ENCODE measurements around the gene PTPRS.
A peak's percentile ranks its signal among the peaks of the same experiment; 100 is the strongest.
"Not testable (repeated sequence)": the region's sequence is repeated elsewhere in the genome, so short reads cannot be mapped to it uniquely, and the experiment has no call there.

The PTPRS gene

DNA sequence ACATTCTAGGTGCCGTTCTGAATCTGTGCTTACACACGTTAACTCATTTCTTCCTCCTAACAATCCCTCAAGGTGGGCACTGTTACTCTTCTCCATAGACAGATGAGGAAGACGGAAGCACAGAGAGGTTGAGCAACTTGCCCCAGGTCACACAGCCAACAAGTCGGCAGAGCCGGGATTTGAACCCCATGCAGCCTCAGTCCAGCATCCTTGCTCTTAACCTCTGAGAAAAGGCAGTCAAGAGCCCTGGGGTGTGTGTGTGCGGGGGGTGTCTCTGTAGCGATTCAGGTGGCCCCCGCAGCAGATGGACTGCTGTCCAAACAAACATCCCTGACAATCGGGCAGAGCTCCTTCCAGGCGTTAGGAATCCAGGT is 6.3 kb downstream of the PTPRS start:
- DNase-seq (ENCODE audit: insufficient read length, low spot score) = no peak
- FAIRE-seq = no peak

DNA sequence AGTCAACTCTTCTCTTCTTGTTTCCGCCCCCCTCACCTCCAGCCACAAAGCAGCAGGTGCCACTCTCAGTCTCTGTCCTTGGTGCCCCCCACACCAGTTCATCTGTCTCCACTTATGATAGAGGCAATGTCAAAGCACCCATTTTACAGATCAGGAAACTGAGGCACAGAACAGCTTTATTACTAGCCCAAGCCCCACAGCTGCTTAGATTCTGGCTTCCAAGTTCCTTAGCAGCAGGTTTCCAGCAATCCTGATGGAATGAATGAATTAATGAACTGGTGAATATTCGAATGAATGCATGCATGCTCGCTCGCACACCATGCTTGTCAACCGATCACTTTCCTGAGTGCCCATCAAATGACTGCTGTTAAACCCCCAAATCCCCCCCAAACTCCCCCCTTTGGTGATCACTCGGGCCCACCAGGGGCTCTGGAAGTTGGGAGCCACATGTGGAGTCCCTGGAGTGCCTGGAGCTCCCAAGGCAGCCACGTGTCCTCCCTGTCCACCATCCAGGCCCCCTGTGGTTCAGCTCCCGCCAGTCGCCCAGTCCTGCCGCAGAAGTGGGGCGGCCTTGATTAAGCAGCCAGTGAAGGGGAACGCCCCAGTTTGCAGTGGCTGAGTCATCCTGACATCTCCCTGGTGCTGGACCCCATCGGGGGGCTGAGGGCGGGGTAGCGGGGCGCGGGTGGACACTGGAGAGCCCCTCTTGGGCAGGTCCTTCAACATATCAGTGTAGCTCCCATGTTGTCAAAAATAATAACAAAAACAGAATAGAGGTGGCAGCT is 6.8 kb downstream of the PTPRS start:
- FAIRE-seq = no peak
- DNase-seq (ENCODE audit: insufficient read length, low spot score) = no peak

DNA sequence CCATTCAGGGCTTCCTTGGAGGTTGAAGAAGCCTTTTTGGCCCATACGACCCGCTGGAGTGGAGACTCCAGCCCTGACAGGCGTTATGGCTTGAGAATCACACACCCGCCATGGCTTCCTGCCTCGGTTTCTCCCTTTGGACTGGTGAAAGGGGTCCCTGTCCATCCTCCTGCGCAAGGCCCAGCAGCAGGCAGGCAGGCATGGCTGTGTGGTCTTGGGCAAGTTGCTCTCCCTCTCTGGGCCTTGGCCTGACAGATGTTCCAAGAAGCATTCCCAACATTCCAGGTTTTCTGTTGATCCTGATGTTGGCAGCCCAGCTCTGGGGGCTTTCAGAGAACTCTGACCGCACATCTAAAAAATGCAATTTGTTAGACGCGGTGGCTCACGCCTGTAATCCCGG is 8.1 kb downstream of the PTPRS start:
- FAIRE-seq (no peak), DNase-seq (ENCODE audit: insufficient read length, low spot score) (no peak)

DNA sequence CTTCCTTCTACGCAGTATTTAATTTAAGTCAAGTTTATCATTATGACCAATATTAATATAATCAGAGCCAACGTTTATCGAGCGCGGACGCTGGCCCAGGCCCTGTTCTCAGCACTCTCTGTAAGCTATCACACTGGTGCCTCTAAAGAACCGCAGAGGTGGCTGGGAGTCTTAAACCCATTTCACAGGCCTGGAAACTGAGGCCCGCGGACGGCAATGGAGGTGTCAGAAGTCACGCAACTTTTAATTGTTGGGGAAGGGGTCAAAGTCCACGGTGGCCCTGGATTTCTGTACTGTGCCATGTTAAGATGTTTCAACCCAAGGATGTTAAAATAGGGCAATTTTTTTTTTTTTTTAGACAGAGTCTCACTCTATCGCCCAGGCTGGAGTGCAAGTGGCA is 8.8 kb downstream of the PTPRS start:
- DNase-seq (ENCODE audit: insufficient read length, low spot score) = no peak
- FAIRE-seq = no peak

DNA sequence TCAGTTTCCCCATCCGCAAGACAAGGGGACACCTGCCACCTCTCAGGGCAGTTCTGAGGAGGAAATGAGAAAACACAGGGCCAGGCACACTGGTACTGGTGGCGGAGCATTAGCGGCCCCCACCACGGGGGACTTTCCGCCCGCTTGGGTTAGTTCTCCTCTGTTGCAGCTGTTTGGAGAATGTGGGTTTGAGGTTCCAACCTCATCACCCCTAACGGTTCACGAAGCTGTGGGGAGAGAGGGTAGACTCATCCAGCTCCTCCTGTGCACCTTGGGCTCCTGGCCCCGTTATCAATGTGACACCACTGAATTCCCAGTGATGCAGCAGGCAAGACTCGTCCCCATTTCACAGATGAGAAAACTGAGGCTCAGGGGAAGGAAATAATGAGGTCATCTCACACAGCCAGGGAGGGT is 10.3 kb downstream of the PTPRS start:
- DNase-seq (ENCODE audit: insufficient read length, low spot score) = no peak

DNA sequence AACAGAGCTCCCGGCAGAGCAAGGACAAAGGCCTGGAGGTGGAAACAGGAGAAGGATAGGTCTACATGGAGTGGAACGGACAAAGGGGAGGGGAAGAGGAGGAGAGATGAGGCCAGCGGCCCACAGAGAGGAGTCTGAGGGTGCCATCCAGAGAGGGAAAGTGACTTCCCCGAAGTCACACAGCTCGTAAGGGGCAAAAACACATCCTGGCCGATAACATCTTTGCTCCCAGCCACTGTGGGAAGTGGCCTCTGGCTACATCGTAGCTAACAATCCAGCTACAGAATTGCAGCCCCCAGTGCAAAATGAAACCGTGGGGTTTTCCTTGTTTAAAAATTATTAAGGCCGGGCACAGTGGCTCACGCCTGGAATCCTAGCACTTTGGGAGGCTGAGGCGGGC is 11.5 kb downstream of the PTPRS start:
- no peak for FAIRE-seq

More for the DNA sequence above, 10.3 kb downstream of the PTPRS start:
- no peak for FAIRE-seq

DNA sequence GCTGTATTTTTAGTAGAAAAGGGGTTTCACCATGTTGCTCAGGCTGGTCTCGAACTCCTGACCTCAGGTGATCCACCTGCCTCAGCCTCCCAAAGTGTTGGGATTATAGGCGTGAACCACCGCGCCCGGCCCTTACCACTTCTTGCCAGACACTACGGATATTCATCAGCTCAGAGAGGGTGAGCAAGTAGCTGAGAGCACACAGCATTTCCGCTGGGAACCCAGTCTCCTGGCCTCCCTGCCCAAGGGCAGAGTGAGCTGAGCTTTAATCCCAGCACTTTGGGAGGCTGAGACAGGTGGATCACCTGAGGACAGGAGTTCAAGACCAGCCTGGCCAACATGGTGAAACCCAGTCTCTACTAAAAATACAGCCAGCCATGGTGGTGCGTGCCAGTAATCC is 12.2 kb downstream of the PTPRS start:
- FAIRE-seq = not testable (repeated sequence)

More for the DNA sequence above, 11.5 kb downstream of the PTPRS start:
- no peak for DNase-seq (ENCODE audit: insufficient read length, low spot score)

DNA sequence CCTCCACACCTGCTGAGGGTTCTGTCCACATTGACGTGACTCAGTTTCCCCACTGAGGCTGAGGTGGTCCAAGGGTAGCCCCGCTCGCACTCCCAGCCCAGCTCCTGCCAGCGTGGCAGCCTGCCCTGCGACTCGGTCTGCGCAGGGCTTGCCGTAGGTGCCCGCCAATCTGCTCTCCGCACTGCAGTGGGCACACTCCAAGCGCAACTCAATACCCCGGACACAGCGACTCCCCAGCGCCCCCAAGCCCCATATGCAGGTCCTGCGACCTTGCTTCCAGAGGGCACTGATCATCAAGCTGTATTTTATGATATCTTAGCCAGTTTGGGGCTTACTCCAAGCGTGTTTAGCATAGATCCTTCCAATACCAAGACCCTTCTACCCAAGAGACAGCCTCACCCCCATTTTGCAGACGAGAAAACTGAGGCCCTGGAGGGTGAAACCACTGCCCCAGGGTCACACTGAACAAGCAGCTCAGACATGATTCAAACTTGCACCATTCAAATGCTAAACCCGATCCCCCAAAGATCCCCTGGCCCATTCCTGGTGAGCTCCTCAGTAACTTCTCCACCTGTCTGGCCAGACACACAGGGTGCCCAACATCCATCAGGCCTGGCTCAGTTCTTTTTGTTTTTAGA is 13.5 kb downstream of the PTPRS start:
- FAIRE-seq (no peak), DNase-seq (ENCODE audit: insufficient read length, low spot score) (no peak)

More for the DNA sequence above, 12.2 kb downstream of the PTPRS start:
- not testable (repeated sequence) for DNase-seq (ENCODE audit: insufficient read length, low spot score)

DNA sequence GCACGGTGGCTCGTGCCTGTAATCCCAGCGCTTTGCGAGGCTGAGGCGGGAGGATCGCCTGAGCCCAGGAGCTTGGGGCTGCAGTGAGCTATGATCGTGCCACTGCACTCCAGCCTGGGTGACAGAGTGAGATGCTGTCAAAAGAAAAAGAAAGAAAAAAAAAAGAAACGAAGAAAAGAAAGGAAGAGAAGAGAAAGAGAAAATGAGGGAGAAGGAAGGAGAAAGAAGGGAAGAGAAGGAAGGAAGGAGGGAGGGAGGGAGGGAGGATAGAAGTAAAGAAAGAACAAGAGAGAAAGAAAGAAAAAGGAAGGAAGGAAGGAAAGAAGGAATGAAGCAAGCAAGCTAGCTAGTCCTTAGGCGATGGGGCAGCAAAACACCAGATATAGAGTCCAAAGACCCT is 14.1 kb downstream of the PTPRS start:
- DNase-seq (ENCODE audit: insufficient read length, low spot score) (no peak), FAIRE-seq (no peak)

DNA sequence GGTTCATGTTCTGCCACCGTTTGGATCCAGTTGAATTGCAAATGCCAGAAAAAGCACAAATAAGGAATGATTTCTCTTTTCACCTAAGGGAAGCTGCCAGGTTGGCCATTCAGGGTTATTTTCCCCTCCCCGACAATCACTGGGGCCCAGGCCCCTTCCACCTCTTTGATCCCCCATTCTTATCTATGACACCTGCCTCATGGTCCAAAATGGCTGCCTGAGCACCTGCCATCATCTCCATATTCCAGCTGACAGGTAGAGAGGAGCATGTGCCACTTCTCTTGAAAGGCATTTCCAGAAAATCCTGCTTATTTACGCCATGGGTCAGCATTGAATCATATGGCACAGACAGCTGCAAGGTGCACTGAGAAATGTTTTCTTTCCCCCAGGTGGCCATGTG is 15.7 kb downstream of the PTPRS start:
- no peak for DNase-seq (ENCODE audit: insufficient read length, low spot score)
- FAIRE-seq = no peak

DNA sequence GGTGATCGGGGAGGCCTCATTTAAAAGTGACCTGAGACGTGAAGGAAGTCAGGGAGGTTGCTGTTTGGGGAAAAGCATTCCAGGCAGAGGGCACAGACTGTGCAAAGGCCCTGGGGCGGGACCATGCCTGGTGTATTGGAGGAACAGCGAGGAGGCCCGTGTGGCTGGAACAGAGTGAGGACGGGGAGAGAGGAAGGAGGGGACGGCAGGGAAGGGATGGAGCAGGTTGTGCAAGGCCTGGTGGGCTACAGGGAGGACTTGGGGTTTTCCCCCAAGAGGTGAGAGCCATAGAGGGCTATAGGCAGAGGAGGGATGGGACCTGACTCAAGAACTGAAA is 17.2 kb downstream of the PTPRS start:
- no peak for DNase-seq (ENCODE audit: insufficient read length, low spot score)
- FAIRE-seq = no peak

DNA sequence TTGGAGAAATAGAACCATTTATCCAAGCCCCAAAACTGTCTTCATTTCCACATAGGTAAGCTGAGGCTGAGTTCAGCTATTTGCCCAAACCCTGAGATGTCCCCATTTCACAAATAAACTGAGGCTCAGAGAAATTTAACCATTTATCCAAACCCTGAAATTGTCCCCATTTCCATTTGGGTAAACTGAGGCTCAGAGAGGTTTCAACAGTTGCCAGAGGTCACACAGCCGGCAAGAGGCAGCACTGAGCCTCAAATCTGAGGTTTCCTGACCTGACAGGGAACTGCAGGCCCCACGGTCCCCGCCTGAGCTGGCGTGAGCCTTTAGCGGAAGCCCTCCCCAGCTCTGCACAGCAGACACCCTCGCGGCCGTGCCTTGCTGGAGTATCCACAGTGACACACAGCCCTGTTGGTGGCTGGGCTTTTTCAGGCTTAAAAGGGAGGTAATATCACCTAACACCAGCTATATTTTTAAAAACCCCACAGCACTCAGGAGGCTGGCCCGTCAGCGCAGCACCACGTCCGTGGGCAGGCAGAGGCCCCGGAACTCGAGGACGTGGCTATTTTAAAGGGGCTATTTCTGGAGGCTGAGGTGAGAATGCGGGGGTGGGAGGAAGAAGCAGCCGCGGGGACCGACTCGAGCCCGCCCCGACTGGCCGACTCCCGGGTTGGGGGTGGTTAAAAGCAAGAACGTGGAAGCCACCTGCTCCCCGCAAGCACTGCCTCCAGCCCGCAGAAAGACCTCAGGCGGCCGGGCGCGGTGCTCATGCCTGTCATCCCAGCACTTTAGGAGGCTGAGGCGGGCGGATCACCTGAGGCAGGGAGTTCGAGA is 18.5 kb downstream of the PTPRS start:
- DNase-seq (ENCODE audit: insufficient read length, low spot score) (peak; percentile 69), FAIRE-seq (peak; percentile 79)

DNA sequence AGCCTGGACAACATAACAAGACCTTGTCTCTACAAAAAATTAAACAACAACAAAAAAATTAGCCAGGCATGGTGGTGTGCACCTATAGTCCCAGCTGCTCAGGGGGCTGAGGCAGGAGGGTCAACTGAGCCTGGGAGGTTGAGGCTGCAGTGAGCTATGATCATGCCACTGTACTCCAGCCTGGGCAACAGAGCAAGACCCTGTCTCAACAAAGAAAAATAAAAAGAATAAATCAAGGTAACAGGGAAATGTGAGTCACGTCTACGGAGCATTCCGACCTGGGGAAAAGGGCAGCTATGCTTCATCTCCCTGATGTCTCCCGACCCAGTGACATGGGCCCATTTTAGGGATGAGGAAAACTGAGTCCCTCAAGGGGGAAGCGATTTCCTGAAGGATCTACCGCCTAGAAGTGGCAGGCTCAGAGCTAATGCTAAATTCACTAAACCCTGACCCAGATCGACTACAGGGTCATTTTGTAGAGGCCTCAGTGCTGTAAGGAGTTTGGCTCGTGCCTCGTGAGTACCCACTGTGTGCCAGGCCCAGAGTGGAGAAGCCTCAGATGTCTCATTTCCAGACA is 19.5 kb downstream of the PTPRS start:
- no peak for FAIRE-seq
- no peak for DNase-seq (ENCODE audit: insufficient read length, low spot score)

DNA sequence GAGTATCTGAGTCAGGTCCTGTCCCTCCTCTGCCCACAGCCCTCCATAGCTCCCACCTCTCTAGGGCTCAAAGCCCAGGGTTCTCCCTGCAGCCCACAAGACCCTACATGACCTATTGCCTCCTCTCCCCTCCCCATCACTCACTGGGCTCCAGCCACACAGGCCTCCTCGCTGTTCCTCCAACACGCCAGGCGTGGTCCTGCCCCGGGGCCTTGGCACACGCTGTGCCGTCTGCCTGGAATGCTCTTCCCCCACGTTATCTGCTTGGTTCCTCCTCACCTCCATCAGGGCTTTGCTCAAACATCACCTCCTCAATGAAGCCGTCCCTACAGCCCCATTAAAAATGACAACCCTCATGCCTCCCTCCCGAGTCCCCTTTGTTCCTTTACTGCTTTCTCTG is 21.1 kb downstream of the PTPRS start:
- no peak for DNase-seq (ENCODE audit: insufficient read length, low spot score)
- FAIRE-seq = no peak

DNA sequence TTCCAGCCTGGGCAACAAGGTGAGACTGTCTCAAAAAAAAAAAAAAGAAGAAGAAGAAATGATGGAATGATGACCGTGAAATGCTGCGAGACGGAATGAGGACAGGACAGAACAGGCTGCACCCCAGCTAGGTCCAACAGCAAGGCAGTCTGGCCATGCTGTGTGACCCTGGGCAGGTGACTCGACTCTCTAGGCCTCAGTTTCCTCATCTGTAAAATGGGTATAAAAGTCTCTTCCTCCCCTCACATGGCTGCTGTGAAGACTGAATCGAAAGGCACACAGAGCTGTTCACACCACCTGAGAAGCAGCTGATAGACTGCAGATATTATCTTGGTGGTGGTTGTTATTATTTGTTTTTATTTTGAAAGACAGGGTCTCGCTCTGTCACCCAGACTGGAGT is 22.3 kb downstream of the PTPRS start:
- DNase-seq (ENCODE audit: insufficient read length, low spot score) (no peak), FAIRE-seq (no peak)

DNA sequence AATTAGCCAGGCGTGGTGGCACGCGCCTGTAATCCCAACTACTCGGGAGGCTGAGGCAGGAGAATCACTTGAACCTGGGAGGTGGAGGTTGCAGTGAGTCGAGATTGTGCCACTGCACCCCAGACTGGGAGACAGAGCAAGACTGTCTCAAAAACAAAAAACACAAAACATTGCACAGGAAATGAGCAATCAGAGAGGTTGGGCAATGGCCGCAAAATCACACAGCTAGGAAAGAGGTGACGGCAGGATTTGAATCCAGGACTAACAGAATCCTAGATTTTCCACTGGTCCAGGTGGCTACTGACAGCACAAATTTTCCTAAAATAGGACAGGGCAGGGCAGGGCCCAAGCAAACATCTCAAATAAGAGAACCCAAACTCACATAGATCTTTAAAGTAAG is 23.3 kb downstream of the PTPRS start:
- DNase-seq (ENCODE audit: insufficient read length, low spot score) = no peak
- no peak for FAIRE-seq

DNA sequence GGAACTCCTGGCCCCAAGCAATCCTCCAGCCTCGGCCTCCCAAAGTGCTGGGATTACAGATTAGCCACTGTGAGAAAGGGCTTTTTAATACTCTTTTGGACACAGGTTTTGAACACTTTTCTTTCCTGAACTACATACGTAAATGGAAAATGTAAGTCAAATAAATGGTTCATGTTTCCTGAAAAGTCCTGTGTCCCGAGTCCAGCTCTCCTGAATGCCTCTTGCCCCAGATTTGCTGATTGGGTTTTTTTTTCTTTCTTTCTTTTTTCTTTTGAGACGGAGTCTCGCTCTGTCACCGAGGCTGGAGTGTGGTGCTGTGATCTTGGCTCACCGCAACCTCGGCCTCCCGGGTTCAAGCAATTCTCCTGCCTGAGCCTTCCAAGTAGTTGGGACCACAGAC is 24.5 kb downstream of the PTPRS start:
- FAIRE-seq (no peak), DNase-seq (ENCODE audit: insufficient read length, low spot score) (no peak)

DNA sequence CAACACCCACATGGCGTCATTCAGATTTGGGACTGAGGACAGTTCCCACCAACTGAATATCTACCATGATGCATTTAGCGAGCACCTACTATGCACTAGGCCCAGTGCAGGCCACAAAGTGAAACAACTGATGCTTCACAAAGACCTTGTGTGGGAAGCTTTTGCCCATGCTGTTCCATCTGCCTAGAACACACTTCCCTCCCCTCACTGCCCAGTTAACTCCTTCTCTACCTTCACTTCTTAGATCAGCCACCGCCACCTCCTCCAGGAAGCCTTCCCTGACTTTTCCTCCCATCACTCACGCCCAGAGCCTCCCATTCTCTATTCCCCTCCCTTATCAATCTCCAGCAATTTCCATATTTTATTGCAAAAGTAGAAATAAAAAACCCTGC is 25.7 kb downstream of the PTPRS start:
- FAIRE-seq = no peak

DNA sequence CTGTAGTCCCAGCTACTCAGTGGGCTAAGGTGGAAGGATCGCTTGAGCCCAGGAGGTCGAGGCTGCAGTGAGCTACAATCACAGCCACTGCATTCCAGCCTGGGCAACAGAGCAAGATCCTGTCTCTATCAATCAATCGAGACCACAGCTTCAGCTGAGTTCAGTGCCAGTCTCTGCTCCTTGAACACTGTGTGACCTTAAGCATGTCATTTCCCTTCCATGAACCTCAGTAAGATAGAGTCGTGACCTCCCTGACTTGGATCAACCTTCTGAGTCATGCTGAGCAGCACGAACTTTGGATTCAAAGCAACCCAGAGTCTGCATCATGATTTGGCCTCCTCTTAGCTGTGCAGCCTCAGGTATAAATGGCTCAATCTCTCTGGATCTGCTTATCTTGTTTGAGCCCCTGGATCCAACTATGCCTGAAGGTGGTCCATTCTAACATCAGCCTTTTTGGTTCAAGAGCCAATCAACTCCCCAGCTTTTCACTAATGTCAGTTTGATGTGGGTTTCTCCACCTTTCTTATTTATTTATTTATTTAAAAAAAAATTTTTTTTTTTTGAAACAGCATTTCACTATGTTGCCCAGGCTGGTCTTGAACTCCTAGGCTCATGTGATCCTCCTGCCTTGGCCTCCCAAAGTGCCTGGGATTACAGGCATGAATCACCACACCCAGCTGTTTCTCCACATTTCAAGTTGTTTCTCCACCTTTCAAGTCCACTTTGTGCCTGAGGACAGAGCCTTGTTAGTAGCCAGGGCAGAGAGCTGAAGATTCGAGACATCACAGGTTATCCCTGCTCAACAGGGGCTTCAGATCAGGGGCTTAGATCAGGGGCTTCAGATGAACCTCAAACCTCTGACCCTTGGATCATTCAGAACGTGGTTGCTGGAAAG is 26.4 kb downstream of the PTPRS start:
- FAIRE-seq (no peak), DNase-seq (ENCODE audit: insufficient read length, low spot score) (no peak)

More for the DNA sequence above, 25.7 kb downstream of the PTPRS start:
- no peak for DNase-seq (ENCODE audit: insufficient read length, low spot score)

DNA sequence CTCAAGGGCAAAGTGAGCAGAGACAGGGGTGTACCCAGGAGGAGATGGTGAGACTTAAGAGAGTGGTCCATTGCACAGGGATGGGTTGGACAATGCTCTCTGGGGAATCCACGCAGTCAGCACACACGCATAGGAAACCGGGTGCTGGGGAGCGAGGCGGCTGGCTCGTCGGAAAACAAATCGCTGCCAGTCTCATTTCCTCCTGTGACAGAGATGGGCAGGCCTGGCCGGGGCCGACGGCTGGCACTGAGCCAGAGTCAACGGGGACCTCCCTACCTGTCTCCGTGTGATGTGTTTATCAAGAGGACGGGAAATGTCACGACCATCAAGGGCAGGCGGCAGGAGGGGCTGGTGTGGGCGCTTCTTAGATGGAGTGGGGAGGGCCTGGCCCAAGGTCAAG is 27.3 kb downstream of the PTPRS start:
- FAIRE-seq = no peak
- no peak for DNase-seq (ENCODE audit: insufficient read length, low spot score)
